GM19193 (cell line): Measurements from ENCODE around the gene P2RX3.

Experiments
- POLR2A ChIP-seq: IDR thresholded peaks from 4 replicates; pipeline ENCODE4 v1.6.1; 2011; ENCODE audit not compliant: insufficient read depth, insufficient read length; ENCODE audit errors: extremely low read depth

P2RX3 gene

GRCh38 chr11:57320067-57320718 is 18.0 kb upstream of the P2RX3 start:
- no peak for TF ChIP-seq POLR2A

GRCh38 chr11:57320719-57321387 is 17.3 kb upstream of the P2RX3 start:
- no peak for TF ChIP-seq POLR2A

DNA sequence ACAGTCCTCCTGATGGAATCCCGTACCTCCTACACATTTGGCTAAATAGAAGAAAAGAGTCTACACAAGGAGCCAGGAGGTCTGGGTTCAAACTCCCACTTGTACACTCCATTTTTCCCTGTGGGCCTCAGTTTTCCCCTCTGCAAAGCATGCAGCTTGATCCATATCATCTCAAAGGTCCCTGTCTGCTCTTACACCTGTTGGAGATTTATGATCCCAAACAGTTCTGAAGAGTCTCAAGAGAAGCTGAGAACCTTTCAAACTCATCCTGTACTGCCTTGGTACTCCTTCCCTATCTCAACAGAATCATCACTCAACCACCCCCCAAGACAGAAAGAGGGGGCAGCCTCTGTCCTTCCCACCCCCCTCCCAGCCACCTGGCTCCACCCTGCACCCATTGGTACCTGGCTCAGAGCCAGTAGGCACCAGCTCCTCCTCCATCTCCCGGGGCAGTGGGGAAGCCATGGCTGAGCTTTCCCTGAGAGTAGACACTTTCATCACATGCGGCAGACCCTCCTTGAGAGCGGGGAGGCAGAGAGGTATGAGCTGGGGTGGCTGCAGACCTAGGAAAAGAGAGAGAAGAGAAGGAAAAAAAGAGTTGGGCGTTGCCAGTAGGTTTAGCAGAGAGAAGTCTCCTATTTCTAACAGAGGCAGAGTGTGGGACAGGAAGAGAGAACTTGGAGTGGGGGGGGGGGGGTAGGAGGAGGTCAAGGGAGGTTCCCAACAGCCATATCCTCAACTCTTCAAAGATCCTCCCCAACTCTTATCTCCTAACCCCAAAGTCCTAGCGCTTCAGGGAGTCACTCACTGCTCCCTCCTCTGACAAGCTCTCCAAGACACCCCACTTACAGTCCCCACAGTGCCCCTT is 16.5 kb upstream of the P2RX3 start:
- no peak for TF ChIP-seq POLR2A

DNA sequence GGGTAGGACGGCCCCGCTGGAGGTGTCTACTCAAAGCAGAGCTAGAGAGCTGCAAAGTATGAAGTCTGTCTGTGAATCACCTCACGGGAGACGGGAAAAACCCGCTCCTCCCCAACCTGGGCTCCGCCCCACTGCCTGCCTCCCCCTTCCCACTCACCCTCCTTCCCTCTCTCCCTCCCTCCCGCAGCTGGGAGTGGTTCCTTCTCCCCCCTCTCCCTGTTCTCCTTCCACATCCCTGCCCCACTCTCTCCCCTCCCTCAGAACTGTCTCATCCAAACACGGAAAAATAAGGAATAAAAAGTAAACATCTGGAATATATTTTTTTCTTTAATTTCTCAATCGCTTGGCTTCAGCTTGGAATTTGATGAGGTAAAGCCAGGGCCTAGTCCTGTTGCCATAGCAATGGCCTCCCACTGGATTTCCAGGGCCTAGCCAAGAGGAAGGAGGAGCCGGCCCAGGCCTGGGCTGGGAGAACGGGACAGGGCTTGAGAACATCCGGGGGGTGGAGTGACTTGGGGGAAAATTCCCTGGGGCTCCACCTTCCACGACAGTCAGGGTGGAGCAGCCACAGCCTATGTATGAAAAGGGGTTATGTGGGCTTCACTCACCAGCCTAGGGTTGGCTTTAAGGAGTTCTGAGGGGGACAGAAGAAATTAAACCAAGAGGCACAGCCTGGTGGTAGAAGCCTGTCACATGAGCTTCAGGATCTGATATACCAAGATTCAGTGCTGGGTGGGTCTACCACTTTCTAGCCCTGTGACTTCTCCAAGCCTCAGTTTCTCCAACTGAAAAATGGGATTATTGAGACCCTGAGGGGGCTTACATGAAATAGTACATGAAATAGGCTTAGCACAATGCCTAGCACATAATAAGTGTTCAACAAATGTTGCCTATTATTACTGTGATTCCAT is 15.6 kb upstream of the P2RX3 start:
- TF ChIP-seq POLR2A, result no peak

DNA sequence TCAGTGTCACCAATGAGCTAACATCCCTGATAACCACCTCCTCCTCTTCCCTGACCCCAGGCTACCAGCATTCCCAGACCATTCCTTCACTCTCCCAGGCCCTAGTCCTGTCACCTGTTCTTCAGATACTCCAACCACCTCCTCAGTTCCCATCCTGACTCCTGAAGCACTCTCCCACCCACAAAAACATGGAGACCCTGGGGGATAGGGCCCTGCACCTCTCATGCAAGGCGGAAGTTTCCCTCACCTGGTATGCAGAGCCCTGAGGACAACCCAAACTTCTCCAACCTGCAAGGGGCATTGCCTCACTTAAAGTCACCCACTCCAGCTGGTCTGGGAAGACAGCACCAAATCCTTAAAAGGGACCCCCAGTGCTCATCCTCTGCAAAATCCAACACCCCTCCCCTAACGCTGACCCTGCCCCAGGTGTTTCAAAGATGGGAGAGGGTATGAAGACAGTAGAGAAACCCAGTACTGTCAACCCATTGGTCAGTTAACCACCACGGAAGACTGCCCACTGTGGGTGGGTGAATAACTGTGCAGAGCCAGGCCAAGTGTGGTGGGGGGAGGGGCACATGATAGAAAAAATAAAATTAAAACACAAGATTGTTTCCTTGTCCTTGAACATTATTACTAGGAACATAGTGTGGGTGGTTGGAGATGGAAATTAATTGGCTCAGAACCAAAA is 14.8 kb upstream of the P2RX3 start:
- no peak for TF ChIP-seq POLR2A

- no peak for TF ChIP-seq POLR2A
Observed at GRCh38 chr11:57323855-57324153, 14.3 kb upstream of the P2RX3 start.

GRCh38 chr11:57324154-57324885 is 13.8 kb upstream of the P2RX3 start:
- TF ChIP-seq POLR2A, result no peak

DNA sequence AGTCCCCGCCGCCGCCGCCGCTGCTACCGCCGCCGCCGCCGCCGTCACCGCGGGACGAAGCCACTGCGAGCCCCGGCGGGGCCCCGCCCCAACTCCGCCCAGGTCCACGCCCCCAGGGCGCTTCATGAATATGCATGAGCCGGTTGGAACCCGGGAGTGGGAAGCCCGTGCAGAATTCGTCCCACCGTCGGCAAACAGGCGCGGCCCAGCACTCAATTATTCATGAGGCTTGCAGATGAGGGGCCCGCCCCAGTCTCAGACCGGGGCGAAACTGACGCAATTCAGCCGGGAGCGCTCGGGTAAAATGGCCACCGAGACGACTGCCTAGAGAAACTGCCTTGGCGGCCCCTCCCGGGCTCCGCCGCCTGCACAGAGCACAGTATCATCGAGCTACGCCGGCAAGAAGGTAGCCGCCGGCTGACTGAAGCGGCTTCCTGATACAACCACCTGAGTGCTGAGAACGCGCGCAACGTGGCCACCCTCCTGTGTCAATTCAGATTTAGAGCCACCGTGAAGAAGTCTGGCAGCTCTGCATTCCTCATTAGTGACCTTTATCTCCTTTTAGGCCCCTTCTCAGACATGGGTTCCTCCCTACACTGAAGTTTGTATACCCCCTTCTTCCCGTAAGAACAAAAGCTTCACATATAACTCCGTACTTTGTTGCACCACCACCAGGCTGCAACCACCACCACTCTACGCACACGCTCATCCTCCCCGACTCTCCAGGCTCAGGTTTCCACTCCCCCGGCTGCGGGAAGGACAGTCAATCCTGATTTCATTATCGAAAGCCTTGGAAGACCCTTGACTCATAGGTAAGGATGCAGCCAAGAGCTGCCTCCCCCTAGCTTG is 13.0 kb upstream of the P2RX3 start, which contains the start of gene TNKS1BP1:
Gene TNKS1BP1, minus strand, starts transcription at position 67 of the 849 bp plus-strand sequence. CDS start 3,067 bp downstream, outside the sequence.
- TF ChIP-seq POLR2A, result peak; percentile 86

DNA sequence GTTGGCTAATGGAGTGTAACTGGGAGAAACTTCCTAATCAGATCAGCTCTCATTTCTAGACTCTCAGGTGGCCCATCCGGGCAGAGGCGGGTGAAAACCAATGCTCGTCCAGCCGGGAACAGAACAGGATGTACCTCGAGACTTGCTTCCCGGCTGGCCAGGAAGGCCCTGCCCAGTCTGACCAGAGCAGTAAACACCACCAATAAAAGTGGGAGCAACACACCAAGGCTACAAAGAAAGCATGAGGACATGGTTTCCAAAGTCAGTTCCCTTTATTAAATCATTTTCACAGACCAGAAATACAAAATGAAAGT is 12.5 kb upstream of the P2RX3 start:
- TF ChIP-seq POLR2A, result no peak

GRCh38 chr11:57327721-57328120 is 10.4 kb upstream of the P2RX3 start:
- TF ChIP-seq POLR2A, result no peak

DNA sequence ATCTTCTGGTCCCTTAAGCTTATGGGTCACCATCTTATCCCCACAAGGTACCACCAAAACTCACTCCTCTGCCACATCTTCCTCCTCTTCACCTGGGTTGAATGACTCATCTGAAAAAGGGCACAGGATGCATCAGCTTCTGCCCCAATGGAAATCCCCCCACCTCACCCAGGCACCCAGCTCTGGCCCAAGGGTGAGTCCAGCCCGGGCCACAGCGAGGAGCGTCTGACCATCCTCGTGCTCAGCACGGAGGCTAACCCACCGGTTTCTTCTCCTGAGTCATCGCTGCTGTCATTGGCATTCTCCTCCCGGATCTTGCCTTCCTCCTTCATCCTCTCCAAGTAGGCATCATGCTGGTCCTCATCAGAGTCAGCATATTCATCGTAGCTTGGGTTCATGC is 8.1 kb upstream of the P2RX3 start:
- TF ChIP-seq POLR2A, result no peak

DNA sequence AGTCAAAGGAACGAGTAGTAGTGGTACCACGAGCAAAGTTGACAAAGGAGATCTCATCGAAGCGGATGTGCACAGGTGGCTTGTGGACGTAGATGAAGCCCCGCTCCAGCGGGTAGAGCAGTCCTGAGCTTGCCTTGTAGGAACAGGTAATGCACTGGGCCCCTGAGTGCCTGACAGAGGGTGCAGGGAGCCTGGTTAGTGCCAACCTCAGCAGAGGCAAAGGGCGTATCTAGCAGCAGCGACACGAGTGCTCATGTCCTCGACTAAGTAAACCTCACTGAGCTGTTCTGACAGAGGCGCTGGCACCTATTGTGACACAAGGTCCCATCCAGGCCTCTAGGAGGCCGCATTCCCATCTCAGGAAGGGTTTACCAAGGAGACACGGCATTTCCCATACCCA is 6.4 kb upstream of the P2RX3 start:
- TF ChIP-seq POLR2A, result no peak
